Measurements from ENCODE around the gene RASL10A. TPM values are rescaled to one million over a fixed set of nuclear protein-coding genes. Genes with fewer than 3 reads are reported as not detected.

RASL10A gene
- total RNA-seq, 3 donors from 2014 or later = 2.7 to 4.7 (median 4.3) TPM

DNA sequence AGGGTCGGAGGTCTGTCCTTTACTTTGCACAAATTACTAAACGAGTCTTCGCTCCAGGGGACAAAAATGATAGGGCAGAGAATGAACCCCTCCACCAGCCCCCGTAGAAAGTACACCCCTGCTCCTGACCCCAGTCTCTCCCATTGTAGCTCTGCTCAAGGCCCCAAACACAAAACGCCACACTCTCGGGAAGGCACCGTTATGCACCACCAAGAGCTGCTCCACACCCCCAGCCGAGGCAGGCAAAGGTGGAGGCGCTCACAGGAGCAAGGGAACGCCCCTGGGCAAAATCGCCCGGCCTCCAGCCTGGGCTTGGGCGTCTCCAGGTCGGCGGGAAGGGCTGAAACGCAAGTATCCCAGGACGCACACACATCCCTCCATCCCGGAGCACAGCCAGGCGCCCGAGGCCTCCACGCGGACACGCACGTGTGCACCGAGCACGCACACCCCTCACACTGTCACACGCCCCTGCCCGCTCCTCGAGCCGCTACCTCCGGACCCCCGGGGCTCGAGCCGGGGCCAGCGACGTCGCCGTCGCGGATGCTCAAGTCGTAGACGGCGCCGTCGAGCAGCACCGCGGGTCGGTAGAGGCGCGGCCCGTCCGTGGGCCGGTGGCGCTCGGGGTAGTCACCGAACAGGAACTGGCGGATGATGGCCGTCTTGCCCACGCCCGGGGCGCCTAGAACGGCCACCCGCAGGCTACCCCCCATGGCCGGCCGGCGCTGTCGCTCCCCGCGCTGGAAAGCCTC lies 786 bp downstream of the RASL10A start:
- DNase-seq (ENCODE audit: low spot score in 2 of 2) = peak in 1 of 2 donors; percentile 49
- intact Hi-C loops (cut with DNase I; ENCODE audit: low total_unique reads) = loop anchor here (10.0 kb wide), 1 partner anchor 450 kb away; the partner anchor contains the start of genes UQCR10 and ZMAT5

DNA sequence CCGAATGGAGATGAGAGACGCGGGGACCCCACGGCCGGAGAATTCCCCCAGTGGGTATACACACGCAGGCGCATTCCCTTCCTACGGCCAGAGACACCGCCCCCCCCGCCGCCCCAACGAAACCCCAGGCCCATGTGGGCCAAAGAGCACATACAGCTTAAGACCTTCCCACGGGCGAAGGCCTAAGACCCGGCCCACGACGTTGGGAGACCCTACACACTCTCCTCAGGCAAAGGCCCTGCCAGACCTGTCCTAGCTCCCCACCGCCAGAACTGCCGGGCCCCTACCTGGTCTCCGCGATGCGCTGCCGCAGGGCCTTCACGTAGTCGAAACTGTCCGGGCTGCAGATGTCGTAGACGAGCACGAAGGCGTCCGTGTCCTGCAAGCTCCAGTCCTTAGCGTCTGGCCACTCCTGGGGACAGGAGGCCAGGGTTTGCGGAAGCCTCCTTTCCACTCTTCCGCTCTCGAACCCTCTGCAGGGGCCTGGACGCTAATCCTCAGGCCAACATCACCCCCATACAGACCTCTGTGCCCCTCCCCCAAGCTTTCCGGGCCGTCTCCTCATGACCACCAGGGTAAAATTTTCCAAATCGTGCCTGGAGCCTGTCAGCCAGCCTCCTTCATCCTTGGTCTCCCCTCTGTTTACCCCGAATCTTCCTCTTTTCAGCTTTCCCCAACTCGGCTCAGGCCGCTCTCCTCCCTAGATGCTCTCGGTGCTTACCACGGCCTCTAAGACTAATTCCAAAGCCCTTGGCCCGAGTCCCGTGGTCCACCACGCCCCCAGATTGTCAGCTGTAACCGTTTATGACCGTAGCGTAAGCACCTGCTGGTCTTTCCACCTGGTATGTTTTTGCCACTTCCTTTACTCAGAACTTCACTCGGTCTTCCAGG lies 1.7 kb downstream of the RASL10A start:
- Histone ChIP-seq H3K4me3 (peak overlapping the region in 2 of 3 donors; percentile 50 to 66), H3K27me3 (peaks cover 2 to 18% of the 10 kb centered on the region in 2 donors), H3K36me3 (no peaks in the 10 kb centered on the region), H3K27ac (peak overlapping the region in 1 of 2 donors; percentile 89), H3K4me1 (peaks cover 28 to 30% of the 10 kb centered on the region in 2 donors), H3K9me3 (no peaks in the 10 kb centered on the region)
- TF ChIP-seq POLR2AphosphoS5 (IDR thresholded peaks at IDR 0.05) = no peak
- TF ChIP-seq POLR2A (IDR thresholded peaks at IDR 0.05) = no peak
- TF ChIP-seq, protein P1, sequence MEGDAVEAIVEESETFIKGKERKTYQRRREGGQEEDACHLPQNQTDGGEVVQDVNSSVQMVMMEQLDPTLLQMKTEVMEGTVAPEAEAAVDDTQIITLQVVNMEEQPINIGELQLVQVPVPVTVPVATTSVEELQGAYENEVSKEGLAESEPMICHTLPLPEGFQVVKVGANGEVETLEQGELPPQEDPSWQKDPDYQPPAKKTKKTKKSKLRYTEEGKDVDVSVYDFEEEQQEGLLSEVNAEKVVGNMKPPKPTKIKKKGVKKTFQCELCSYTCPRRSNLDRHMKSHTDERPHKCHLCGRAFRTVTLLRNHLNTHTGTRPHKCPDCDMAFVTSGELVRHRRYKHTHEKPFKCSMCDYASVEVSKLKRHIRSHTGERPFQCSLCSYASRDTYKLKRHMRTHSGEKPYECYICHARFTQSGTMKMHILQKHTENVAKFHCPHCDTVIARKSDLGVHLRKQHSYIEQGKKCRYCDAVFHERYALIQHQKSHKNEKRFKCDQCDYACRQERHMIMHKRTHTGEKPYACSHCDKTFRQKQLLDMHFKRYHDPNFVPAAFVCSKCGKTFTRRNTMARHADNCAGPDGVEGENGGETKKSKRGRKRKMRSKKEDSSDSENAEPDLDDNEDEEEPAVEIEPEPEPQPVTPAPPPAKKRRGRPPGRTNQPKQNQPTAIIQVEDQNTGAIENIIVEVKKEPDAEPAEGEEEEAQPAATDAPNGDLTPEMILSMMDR (IDR thresholded peaks at IDR 0.05) = no peak
- DNase-seq (ENCODE audit: low spot score in 2 of 2) = peak in 1 of 2 donors; percentile 48
- intact Hi-C loops (cut with DNase I; ENCODE audit: low total_unique reads) = loop anchor here (10.0 kb wide), 1 partner anchor 451 kb away; the partner anchor contains the start of genes UQCR10 and ZMAT5

More for the DNA sequence above, 786 bp downstream of the RASL10A start:
- Histone ChIP-seq H3K27ac (no peak overlapping the region), H3K27me3 (peaks cover 2 to 18% of the 10 kb centered on the region in 2 donors), H3K4me3 (peak overlapping the region; percentile 23 to 66 (median 50)), H3K9me3 (no peaks in the 10 kb centered on the region), H3K4me1 (peaks cover 19 to 21% of the 10 kb centered on the region in 2 donors), H3K36me3 (no peaks in the 10 kb centered on the region)
- TF ChIP-seq POLR2A (IDR thresholded peaks at IDR 0.05) (no peak), POLR2AphosphoS5 (IDR thresholded peaks at IDR 0.05) (no peak)
- TF ChIP-seq, protein P1 (IDR thresholded peaks at IDR 0.05) = no peak

DNA sequence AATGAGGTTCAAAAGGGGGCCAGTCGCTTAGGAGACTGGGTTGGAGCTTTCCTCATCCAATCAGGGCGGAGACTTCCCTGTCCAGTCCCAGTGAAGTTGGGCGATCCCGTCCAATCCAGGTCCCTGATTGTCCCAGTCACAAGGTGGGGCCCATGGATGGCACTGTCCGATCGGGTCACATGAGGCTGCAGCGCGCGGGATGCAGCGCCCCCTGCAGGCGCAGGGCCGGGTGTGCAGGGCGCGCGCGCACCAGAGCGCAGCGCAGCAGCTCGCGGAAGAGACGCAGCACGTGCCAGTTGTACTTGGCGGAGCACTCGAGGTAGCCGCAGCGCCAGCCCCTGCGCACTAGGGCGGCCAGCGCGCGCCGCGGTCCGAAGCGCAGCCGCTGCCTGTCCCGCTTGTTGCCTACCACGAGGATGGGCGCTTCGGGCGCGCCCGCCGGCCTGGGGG lies 2.3 kb downstream of the RASL10A start:
- Histone ChIP-seq H3K36me3 (no peaks in the 10 kb centered on the region), H3K4me3 (peak overlapping the region in 1 of 3 donors; percentile 66), H3K9me3 (no peaks in the 10 kb centered on the region), H3K27ac (peak overlapping the region in 1 of 2 donors; percentile 89), H3K27me3 (peaks cover 2 to 18% of the 10 kb centered on the region in 2 donors), H3K4me1 (peaks cover 32 to 33% of the 10 kb centered on the region in 2 donors)
- TF ChIP-seq, protein P1 (IDR thresholded peaks at IDR 0.05) = peak; percentile 13 to 41 (median 19)
- no peak for TF ChIP-seq POLR2A (IDR thresholded peaks at IDR 0.05)
- intact Hi-C loops (cut with DNase I; ENCODE audit: low total_unique reads) = loop anchor here (10.0 kb wide), 1 partner anchor 452 kb away; the partner anchor contains the start of genes UQCR10 and ZMAT5
- no peak for DNase-seq (ENCODE audit: low spot score in 2 of 2)

DNA sequence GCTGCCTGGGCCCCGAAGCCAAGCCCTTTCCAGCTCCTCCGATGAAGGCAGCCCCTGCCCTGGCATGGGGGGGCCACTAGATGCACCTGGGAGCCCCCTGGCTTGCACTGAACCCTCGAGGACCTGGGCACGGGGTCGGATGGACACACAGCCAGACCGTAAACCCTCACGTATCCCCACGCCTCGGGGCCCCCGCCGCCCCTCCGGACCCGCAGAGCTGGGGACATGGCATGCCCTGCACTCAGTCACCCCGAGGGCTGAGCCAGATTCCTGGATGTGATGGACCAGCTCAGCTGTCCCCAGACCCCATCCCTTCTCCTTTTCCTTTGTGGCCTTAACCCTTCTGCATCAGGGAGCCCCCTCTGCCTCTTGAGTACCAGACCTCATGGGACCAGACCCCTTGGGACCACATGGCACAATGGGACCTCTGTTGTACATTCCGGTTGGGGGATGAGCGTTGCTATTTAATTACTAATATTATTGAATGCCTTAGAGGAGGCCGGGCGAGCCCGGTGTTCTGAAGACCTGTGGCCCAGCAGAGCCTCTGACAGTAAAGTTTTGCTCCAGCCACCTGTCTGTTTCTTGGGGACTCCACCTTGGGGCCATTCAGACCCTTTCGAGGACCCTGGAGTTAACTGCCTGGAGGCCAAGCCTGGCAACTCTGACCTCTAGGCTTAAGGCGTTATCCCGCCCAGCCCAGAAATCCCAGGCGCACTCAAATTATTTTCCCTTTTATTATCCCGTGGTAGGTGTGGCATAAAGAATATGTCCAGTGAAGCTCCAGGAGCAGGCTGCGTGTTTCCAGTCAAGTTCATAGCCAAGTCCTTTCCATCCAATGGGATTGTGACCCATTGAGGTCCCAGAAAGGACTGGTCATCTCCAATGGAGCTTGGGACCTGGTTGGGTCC lies 3.0 kb downstream of the RASL10A start:
- DNase-seq (ENCODE audit: low spot score in 2 of 2) = peak in 1 of 2 donors; percentile 47
- no peak overlapping the region for H3K4me3 ChIP-seq
- H3K4me1 ChIP-seq = peaks cover 33 to 37% of the 10 kb centered on the region in 2 donors
- H3K27ac ChIP-seq = peak overlapping the region; percentile 89 to 93
- TF ChIP-seq POLR2A (IDR thresholded peaks at IDR 0.05) (no peak), POLR2AphosphoS5 (IDR thresholded peaks at IDR 0.05) (no peak)
- TF ChIP-seq, protein P1 (IDR thresholded peaks at IDR 0.05) = no peak
- peaks cover 2 to 18% of the 10 kb centered on the region in 2 donors for H3K27me3 ChIP-seq
- intact Hi-C loops (cut with DNase I; ENCODE audit: low total_unique reads) = loop anchor here (10.0 kb wide), 1 partner anchor 452 kb away; the partner anchor contains the start of genes UQCR10 and ZMAT5
- no peaks in the 10 kb centered on the region for H3K9me3 ChIP-seq
- no peaks in the 10 kb centered on the region for H3K36me3 ChIP-seq
